ENCODE measurements around the gene MAGI1.

Gene MAGI1

DNA sequence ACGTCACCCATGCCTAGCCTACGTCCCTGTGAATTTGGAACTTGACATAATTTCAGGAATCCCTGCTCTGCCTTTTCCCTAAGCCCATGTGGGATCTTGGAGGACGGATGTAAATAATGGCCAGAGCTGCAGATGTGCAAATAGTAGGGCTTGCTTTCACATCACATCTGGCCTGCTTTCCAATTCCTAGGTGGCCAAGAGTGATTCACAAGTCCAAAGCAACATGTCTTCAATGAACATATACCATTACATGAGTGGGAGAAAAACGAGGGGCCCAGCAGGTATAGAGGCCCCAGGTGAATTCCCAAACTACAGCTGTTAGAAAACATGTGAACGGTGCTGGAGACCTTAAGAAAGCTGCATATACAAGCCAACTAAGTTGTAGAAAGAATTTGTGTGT is 214.6 kb downstream of the MAGI1 start:
- no peak for ATAC-seq
- TF ChIP-seq ZNF8 (CRISPR knock-in tag; IDR thresholded peaks at IDR 0.05) (no peak), ZNF70 (CRISPR knock-in tag; IDR thresholded peaks at IDR 0.05) (no peak), PPARA (CRISPR knock-in tag; IDR thresholded peaks at IDR 0.05; ENCODE audit: borderline replicate concordance) (no peak), ZNF565 (CRISPR knock-in tag; conservative IDR thresholded peaks at IDR 0.05; ENCODE audit: low read depth) (no peak), RARB (CRISPR knock-in tag; IDR thresholded peaks at IDR 0.05) (no peak)
- TF ChIP-seq, protein P1, sequence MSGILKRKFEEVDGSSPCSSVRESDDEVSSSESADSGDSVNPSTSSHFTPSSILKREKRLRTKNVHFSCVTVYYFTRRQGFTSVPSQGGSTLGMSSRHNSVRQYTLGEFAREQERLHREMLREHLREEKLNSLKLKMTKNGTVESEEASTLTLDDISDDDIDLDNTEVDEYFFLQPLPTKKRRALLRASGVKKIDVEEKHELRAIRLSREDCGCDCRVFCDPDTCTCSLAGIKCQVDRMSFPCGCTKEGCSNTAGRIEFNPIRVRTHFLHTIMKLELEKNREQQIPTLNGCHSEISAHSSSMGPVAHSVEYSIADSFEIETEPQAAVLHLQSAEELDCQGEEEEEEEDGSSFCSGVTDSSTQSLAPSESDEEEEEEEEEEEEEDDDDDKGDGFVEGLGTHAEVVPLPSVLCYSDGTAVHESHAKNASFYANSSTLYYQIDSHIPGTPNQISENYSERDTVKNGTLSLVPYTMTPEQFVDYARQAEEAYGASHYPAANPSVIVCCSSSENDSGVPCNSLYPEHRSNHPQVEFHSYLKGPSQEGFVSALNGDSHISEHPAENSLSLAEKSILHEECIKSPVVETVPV (CRISPR knock-in tag; IDR thresholded peaks at IDR 0.05): no peak

DNA sequence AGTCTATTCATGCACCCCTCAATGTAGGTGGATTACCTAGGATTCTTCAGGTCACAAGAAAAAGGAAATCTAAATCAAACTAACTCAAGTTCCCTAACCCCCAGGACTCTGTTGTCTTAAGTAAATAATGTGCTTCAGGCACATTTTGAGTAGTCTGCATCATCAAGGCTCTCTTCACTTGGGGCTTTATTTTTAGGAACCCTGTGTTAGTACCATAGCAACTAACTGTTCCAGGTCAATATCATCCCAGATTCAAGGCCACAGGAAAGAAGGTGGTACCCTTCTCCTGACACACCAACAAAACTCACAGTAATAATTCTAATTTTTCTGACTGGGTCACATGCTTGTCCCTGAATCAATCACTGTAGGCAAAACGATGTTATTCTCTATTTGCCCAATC is 218.1 kb downstream of the MAGI1 start:
- TF ChIP-seq PPARA (CRISPR knock-in tag; IDR thresholded peaks at IDR 0.05; ENCODE audit: borderline replicate concordance) (no peak), PATZ1 (CRISPR knock-in tag; IDR thresholded peaks at IDR 0.05; ENCODE audit: borderline replicate concordance) (no peak), ZFP3 (CRISPR knock-in tag; IDR thresholded peaks at IDR 0.05) (no peak), ESRRG (CRISPR knock-in tag; IDR thresholded peaks at IDR 0.05) (no peak), TOX (CRISPR knock-in tag; IDR thresholded peaks at IDR 0.05; ENCODE audit: borderline replicate concordance) (no peak), POU6F1 (CRISPR knock-in tag; IDR thresholded peaks at IDR 0.05; ENCODE audit: borderline replicate concordance, low read depth) (no peak), ZNF8 (CRISPR knock-in tag; IDR thresholded peaks at IDR 0.05) (no peak), ZFP30 (CRISPR knock-in tag; IDR thresholded peaks at IDR 0.05) (no peak)
- TF ChIP-seq, protein P1 (CRISPR knock-in tag; IDR thresholded peaks at IDR 0.05): no peak
- ATAC-seq: no peak

DNA sequence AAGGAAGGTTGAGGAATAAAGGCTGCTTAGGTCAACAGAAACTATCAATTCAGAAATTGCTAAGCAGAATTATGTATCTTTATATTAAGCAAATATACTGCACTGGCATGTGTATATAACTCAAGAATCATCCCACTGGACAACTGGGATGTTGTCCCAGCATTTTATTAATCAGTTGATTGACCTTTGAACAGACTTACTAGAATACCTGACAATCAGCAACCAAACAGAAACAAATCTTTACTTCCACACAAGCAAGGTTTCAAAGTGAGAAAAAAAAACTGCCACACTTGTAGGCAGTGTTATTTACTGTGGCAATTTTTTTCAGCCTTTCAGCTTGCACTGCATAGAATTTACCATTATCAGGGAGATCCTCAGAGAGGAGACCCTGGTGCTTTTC is 218.8 kb downstream of the MAGI1 start:
- ATAC-seq: no peak
- TF ChIP-seq ESRRG (CRISPR knock-in tag; IDR thresholded peaks at IDR 0.05) (no peak), ZFP30 (CRISPR knock-in tag; IDR thresholded peaks at IDR 0.05) (no peak), RARB (CRISPR knock-in tag; IDR thresholded peaks at IDR 0.05) (no peak), TOX (CRISPR knock-in tag; IDR thresholded peaks at IDR 0.05; ENCODE audit: borderline replicate concordance) (no peak), SNAI2 (CRISPR knock-in tag; IDR thresholded peaks at IDR 0.05) (no peak), OSR1 (CRISPR knock-in tag; IDR thresholded peaks at IDR 0.05) (no peak), GLIS3 (CRISPR knock-in tag; IDR thresholded peaks at IDR 0.05) (no peak)
- TF ChIP-seq, protein P2, sequence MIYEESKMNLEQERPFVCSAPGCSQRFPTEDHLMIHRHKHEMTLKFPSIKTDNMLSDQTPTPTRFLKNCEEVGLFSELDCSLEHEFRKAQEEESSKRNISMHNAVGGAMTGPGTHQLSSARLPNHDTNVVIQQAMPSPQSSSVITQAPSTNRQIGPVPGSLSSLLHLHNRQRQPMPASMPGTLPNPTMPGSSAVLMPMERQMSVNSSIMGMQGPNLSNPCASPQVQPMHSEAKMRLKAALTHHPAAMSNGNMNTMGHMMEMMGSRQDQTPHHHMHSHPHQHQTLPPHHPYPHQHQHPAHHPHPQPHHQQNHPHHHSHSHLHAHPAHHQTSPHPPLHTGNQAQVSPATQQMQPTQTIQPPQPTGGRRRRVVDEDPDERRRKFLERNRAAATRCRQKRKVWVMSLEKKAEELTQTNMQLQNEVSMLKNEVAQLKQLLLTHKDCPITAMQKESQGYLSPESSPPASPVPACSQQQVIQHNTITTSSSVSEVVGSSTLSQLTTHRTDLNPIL (CRISPR knock-in tag; IDR thresholded peaks at IDR 0.05; ENCODE audit: low read depth): no peak

DNA sequence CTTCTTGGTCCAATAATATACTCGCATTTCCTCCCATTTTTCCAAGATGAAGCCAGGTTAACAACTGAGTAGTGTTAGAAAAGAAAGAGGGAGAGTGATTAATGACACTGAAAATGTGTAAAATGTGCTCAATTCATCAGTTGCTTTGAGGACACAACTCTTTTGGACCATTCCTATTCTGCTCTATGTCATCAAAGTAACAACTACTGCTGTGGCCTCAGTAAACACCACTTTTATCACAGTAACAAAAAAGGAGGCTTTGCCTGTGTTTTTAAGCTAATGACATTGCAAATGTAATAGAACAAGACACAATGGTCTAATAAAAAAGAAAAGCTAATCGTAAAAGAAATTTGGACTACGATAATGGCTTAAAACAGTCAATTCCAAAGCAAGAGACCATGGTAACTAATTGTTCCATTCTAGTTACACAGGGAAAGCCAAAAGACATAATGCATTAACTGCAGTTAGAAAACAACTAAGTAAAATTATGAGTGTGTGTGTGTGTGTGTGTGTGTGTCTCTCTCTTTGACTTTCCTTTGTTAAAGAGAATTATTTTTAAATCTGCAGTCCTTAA is 221.1 kb downstream of the MAGI1 start:
- TF ChIP-seq ISL1 (CRISPR knock-in tag; IDR thresholded peaks at IDR 0.05) (no peak), PATZ1 (CRISPR knock-in tag; IDR thresholded peaks at IDR 0.05; ENCODE audit: borderline replicate concordance) (no peak), BACH2 (CRISPR knock-in tag; IDR thresholded peaks at IDR 0.05; ENCODE audit: borderline replicate concordance) (no peak), ZFP30 (CRISPR knock-in tag; IDR thresholded peaks at IDR 0.05) (no peak), PPARA (CRISPR knock-in tag; IDR thresholded peaks at IDR 0.05; ENCODE audit: borderline replicate concordance) (no peak), TOX (CRISPR knock-in tag; IDR thresholded peaks at IDR 0.05; ENCODE audit: borderline replicate concordance) (no peak), ARNTL (CRISPR knock-in tag; IDR thresholded peaks at IDR 0.05; ENCODE audit: borderline replicate concordance, low read depth) (no peak), SNAI2 (CRISPR knock-in tag; IDR thresholded peaks at IDR 0.05) (no peak)
- TF ChIP-seq, protein P3, sequence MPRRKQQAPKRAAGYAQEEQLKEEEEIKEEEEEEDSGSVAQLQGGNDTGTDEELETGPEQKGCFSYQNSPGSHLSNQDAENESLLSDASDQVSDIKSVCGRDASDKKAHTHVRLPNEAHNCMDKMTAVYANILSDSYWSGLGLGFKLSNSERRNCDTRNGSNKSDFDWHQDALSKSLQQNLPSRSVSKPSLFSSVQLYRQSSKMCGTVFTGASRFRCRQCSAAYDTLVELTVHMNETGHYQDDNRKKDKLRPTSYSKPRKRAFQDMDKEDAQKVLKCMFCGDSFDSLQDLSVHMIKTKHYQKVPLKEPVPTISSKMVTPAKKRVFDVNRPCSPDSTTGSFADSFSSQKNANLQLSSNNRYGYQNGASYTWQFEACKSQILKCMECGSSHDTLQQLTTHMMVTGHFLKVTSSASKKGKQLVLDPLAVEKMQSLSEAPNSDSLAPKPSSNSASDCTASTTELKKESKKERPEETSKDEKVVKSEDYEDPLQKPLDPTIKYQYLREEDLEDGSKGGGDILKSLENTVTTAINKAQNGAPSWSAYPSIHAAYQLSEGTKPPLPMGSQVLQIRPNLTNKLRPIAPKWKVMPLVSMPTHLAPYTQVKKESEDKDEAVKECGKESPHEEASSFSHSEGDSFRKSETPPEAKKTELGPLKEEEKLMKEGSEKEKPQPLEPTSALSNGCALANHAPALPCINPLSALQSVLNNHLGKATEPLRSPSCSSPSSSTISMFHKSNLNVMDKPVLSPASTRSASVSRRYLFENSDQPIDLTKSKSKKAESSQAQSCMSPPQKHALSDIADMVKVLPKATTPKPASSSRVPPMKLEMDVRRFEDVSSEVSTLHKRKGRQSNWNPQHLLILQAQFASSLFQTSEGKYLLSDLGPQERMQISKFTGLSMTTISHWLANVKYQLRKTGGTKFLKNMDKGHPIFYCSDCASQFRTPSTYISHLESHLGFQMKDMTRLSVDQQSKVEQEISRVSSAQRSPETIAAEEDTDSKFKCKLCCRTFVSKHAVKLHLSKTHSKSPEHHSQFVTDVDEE (CRISPR knock-in tag; IDR thresholded peaks at IDR 0.05): no peak
- TF ChIP-seq, protein P1 (CRISPR knock-in tag; IDR thresholded peaks at IDR 0.05): no peak
- no peak for ATAC-seq
